Common myeloid progenitor, CD34-positive (primary cell): ENCODE measurements around the gene GOLGA8B.
"Not testable (repeated sequence)": the region's sequence is repeated elsewhere in the genome, so short reads cannot be mapped to it uniquely, and the experiment has no call there.

Experiments used
- CTCF ChIA-PET: fragments of 350-600 bp; sonication (Branson Sonifier 250); formaldehyde crosslinking; loops from one replicate; lab custom pipeline; 2021; ENCODE audit warnings: antibody characterized with exemption; lab: Charles Lee
- POLR2A ChIA-PET: fragments of 350-600 bp; sonication (Branson Sonifier 250); formaldehyde crosslinking; loops from one replicate; lab custom pipeline; 2021; ENCODE audit warnings: antibody characterized with exemption; lab: Charles Lee
- DNase-seq, 3 donors: peaks; one replicate each; pipeline versions ENCODE4 v3.0.0 to v3.0.0-alpha.2; 2013
- H3K27ac ChIP-seq, 2 experiments: 1 replicate in 1 of 2; 2 replicates in 1 of 2; pipeline ENCODE4 v1.7.0; 2013; ENCODE audit warnings: inconsistent platforms in 2 of 2, low read length in 2 of 2, mild to moderate bottlenecking in 2 of 2, low read depth in 1 of 2, moderate library complexity in 1 of 2; ENCODE audit not compliant: severe bottlenecking in 2 of 2, insufficient read depth in 1 of 2, poor library complexity in 1 of 2
- H3K27me3 ChIP-seq, 5 experiments: replicated peaks in 2 of 5; 1 replicate in 3 of 5; 2 replicates in 2 of 5; pipeline versions ENCODE4 v1.6.1 to v1.7.0; 2013; ENCODE audit warnings: low read length in 4 of 5, mild to moderate bottlenecking in 2 of 5, moderate library complexity in 2 of 5, inconsistent platforms in 1 of 5; ENCODE audit not compliant: insufficient read depth in 5 of 5, control insufficient read depth in 4 of 5
- H3K36me3 ChIP-seq, 4 experiments: 1 replicate in 2 of 4; 2 replicates in 2 of 4; pipeline versions ENCODE4 v1.6.1 to v1.7.0; 2013; ENCODE audit warnings: low read length in 3 of 4, control low read depth in 1 of 4, mild to moderate bottlenecking in 1 of 4; ENCODE audit not compliant: control insufficient read depth in 4 of 4, insufficient read depth in 4 of 4
- H3K4me1 ChIP-seq, 4 experiments: 1 replicate in 3 of 4; 2 replicates in 1 of 4; pipeline versions ENCODE4 v1.6.1 to v1.7.1; 2013; ENCODE audit warnings: low read length in 3 of 4, mild to moderate bottlenecking in 3 of 4, control low read depth in 1 of 4, inconsistent platforms in 1 of 4, moderate library complexity in 1 of 4; ENCODE audit not compliant: control insufficient read depth in 4 of 4, insufficient read depth in 4 of 4; ENCODE audit errors: control extremely low read depth in 1 of 4
- H3K4me3 ChIP-seq, 7 experiments: 1 replicate in 4 of 7; 2 replicates in 3 of 7; pipeline versions ENCODE4 v1.5.1 to v1.7.0; 2013; ENCODE audit warnings: mild to moderate bottlenecking in 7 of 7, low read length in 6 of 7, moderate library complexity in 6 of 7, inconsistent platforms in 2 of 7, low read depth in 2 of 7, control low read depth in 1 of 7; ENCODE audit not compliant: insufficient read depth in 4 of 7, control insufficient read depth in 1 of 7; ENCODE audit errors: extremely low read depth in 1 of 7
- H3K9me3 ChIP-seq, 5 experiments: 1 replicate in 4 of 5; 2 replicates in 1 of 5; pipeline versions ENCODE4 v1.6.1 to v1.7.1; 2013; ENCODE audit warnings: low read length in 4 of 5, mild to moderate bottlenecking in 2 of 5, inconsistent platforms in 1 of 5, low read depth in 1 of 5, moderate library complexity in 1 of 5; ENCODE audit not compliant: control insufficient read depth in 4 of 5, insufficient read depth in 2 of 5; ENCODE audit errors: control extremely low read depth in 1 of 5
- WGBS: methylation state at CpG from one replicate; pipeline ENCODE4 v1.1.5; 2013; ENCODE audit not compliant: insufficient coverage; 5-methylcytosine and 5-hydroxymethylcytosine counted together

GOLGA8B gene

DNA sequence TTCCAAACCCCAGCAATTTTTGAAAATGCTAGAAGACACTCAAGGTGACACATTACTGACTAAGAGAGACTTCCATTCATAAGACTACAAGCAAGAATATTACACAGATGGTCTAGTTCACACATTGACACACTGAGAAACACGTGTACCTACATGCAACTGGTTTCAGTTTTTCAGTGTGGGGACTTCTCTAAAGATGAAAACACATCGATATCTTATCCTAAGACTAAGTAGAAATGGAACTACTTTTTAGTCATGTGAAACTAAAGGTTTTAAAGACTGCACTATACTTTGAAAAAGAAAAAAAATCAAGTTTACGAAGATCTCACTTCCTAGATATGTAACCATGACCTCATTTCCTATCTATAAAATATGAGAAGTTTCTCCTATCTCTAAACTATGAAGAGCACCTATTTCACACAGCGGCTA is 34.1 kb downstream of the GOLGA8B start:
- H3K27me3 ChIP-seq, POLR2A ChIA-PET, DNase-seq, CTCF ChIA-PET, H3K9me3 ChIP-seq, H3K36me3 ChIP-seq, H3K27ac ChIP-seq, H3K4me1 ChIP-seq, H3K4me3 ChIP-seq: not testable (repeated sequence)
- WGBS = no CpG with 5 or more reads among the region's 4 CpGs

DNA sequence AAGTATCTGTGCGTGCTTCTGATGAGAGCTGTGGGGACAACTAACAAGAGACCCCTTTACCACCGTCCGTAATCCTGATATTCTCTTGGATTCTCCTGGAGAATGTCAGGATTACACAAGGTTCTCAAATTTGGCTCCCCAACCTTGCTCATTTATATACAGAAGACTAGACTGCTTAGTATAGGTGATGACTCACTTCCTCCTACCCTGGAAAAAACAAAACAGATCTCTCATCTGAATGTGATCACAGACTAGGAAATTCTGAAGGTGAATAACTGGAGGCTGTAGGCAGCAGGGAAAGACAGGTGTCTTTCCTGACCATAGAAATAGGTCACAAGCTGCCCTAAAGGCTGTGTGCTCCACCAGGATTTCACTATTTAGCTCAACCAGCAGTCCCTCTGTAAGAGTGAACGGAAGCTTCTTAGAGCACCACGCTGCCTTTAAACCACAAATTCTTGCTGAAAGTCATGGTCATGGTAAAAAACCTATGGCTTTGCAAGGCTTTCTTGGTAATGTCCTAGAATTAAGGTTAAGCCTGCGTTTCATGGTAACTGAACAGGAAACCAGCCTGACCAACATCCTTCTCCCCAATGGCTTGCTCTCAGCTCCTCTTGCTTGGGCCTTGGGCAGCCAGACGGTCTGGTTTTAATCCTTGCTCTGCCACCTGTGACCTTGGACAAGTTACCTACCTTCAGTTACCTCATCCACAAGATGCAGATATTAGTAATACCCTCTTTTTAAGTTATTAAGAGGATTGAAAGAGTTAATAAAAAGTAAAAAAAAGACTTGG is 39.4 kb downstream of the GOLGA8B start:
- H3K4me1 ChIP-seq, H3K4me3 ChIP-seq, H3K9me3 ChIP-seq, CTCF ChIA-PET, H3K36me3 ChIP-seq, DNase-seq, H3K27me3 ChIP-seq, H3K27ac ChIP-seq, POLR2A ChIA-PET: not testable (repeated sequence)
- WGBS = no CpG with 5 or more reads among the region's 7 CpGs

DNA sequence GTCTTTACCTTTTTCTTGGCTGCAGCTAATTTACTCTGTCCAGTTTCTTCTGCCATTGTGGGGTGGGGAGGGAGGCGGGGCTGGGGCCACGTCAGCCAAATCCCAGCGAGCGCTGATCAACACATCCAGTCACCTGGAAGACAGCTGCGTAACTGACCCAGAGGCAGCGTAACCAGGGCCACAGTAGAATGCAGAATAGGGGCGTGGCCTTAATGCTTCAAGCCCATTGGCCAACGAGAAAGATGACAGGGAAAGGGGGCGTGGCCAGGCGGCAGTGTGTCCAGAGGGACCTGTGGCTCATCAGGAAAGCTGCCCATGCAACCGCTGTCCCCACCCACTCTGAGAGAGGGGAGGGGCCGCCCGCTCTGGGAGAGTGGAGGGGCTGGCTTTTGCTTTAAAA is 47.6 kb downstream of the GOLGA8B start:
- H3K4me1 ChIP-seq, H3K27ac ChIP-seq, H3K36me3 ChIP-seq, DNase-seq, POLR2A ChIA-PET, H3K9me3 ChIP-seq, H3K27me3 ChIP-seq, H3K4me3 ChIP-seq, CTCF ChIA-PET: not testable (repeated sequence)
- no CpG with 5 or more reads among the region's 13 CpGs for WGBS
